ENCODE results near the gene DDX5.

DNA sequence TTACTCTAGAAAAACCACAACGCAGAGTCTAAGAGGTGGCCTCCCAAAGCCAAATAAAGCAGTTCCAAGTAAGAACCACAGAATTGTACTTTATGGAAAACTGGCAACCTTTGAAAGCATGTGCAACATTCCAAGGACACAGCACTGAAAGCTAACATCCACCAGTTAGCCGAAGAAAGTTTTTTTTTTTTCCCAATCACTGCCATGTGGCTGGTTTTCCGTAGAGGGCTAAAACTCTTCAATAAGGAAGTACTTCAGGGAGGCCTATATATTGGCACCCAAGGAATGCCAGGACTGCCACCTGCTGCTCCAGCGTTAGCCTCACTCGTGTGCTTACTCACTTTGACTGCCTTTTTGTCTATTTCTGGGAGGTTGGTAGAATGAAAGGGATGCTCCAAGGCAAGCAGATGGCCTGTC, 25.9 kb upstream of the DDX5 start:
- TF ChIP-seq, protein P1, sequence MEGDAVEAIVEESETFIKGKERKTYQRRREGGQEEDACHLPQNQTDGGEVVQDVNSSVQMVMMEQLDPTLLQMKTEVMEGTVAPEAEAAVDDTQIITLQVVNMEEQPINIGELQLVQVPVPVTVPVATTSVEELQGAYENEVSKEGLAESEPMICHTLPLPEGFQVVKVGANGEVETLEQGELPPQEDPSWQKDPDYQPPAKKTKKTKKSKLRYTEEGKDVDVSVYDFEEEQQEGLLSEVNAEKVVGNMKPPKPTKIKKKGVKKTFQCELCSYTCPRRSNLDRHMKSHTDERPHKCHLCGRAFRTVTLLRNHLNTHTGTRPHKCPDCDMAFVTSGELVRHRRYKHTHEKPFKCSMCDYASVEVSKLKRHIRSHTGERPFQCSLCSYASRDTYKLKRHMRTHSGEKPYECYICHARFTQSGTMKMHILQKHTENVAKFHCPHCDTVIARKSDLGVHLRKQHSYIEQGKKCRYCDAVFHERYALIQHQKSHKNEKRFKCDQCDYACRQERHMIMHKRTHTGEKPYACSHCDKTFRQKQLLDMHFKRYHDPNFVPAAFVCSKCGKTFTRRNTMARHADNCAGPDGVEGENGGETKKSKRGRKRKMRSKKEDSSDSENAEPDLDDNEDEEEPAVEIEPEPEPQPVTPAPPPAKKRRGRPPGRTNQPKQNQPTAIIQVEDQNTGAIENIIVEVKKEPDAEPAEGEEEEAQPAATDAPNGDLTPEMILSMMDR (IDR thresholded peaks at IDR 0.05): no peak
- no peak for TF ChIP-seq POLR2A (IDR thresholded peaks at IDR 0.05)

All from esophagus squamous epithelium (tissue), 4 donors.